Stimulated activated CD8-positive, alpha-beta memory T cell treated with anti-CD3 and anti-CD28 coated beads, Interleukin-15, amount 100 ng/mL, for 1 hour (primary cell): Measurements from ENCODE around the gene OCRL.

ENCODE experiments used
- DNase-seq: peaks from one replicate; pipeline ENCODE4 v3.0.0-alpha.2; 2020; ENCODE audit warnings: low read depth

The OCRL gene

GRCh38 chrX:129636175-129636681, 96.2 kb downstream of the OCRL start:
- DNase-seq: no peak

- peak; percentile 55 for DNase-seq
Observed at GRCh38 chrX:129637217-129638109, 97.4 kb downstream of the OCRL start.

- DNase-seq: no peak
Observed at GRCh38 chrX:129638917-129639316, 98.9 kb downstream of the OCRL start.

GRCh38 chrX:129640737-129641136, 100.7 kb downstream of the OCRL start:
- no peak for DNase-seq

GRCh38 chrX:129641469-129641868, 101.4 kb downstream of the OCRL start:
- no peak for DNase-seq

- DNase-seq: no peak
Observed at GRCh38 chrX:129641941-129642340, 101.9 kb downstream of the OCRL start.
